GM21737 (cell line): ENCODE data around the gene REV1.
"Not testable (repeated sequence)": the region's sequence is repeated elsewhere in the genome, so short reads cannot be mapped to it uniquely, and the experiment has no call there.

Experiments
- ATAC-seq: cut with Tn5 transposase; IDR thresholded peaks from one replicate; pipeline ENCODE4 v1.9.1; 2021; ENCODE audit warnings: mild to moderate bottlenecking, moderate library complexity; ENCODE audit not compliant: unreplicated experiment

Gene REV1

DNA sequence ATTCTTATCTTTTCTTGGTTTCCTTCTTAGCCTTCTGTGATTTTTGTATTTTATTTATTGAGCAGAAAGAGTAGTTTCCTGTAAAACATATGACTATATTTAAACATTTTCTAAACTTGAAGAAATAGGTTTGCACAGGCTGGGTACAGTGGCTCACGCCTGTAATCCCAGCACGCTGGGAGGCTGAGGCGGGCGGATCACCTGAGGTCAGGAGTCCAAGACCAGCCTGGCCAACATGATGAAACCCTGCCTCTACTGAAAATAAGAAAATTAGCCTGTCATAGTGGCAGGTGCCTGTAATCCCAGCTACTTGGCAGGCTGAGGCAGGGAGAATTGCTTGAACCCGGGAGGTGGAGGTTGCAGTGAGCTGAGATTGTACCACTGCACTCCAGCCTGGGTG is 121.0 kb downstream of the REV1 start:
- ATAC-seq, result not testable (repeated sequence)

- ATAC-seq, result no peak
Measured at GRCh38 chr2:99365661-99366060, 124.2 kb downstream of the REV1 start.

DNA sequence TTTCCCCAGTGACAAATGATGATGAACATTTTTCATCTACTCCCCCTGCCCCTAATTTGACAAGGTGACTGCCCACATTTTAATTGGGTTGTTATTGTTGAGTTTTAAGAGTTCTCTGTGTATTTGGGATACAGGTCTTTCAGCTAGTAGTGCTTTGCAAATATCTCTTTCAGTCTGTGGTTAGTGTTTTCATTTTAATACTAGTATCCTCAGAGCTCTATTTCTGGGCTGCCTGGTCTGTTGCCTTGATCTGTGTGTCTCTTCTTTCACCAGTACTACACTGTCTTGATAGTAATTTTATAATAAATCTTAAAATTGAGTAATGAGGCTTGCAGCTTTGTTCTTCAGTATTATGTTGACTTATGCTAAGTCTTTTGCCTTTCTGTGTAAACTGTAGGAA is 133.0 kb downstream of the REV1 start:
- no peak for ATAC-seq

DNA sequence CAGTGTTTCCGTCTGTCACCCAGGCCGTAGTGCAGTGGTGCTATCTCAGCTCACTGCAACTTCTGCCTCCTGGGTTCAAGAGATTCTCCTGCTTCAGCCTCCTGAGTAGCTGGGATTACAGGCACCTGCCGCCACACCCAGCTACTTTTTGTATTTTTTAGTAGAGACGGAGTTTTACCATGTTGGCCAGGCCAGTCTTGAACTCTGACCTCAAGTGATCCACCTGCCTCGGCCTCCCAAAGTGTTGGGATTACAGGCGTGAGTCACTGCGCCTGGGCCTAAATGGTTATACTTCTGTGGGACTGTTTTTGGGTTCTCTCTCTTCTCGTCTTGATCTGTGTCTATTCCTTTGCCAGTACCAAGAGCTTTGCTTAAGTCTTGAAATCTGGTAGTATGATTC is 135.0 kb downstream of the REV1 start:
- not testable (repeated sequence) for ATAC-seq

DNA sequence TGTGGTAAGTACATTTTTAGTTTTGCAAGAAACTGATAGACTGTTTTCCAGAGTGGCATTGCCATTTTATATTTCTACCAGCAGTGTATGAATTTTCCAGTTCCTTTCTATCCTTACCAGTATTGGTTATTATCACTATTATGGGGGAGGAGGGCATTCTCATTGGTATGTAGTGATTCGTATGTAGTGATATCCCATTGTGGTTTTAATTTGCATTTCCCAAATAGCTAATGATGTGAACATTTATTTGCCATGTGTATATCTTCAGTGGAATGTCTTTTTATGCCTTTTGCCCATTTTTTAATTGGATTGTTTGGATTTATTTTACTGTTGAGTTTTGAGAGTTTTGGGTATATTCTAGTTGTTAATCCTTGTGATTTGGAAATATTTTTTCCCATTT is 135.7 kb downstream of the REV1 start:
- no peak for ATAC-seq
